Psoas muscle (tissue), 8 donors: ENCODE measurements around the gene TMEM17. TPM values are rescaled to one million over a fixed set of nuclear protein-coding genes. Genes with fewer than 3 reads are reported as not detected.
A peak's percentile ranks its signal among the peaks of the same experiment; 100 is the strongest.

Experiments used
- ATAC-seq, 4 donors: fragments of 200-7000 bp; cut with Tn5 transposase; one replicate each; pipeline ENCODE4 v1.9.1; 2020; ENCODE audit warnings: moderate library complexity in 3 of 4, mild to moderate bottlenecking in 2 of 4
- DNase-seq, 2 donors: peaks; one replicate each; pipeline ENCODE4 v3.0.0-alpha.2; 2020
- H3K27ac ChIP-seq: fragments of 200-600 bp; one replicate; pipeline ENCODE4 v1.8.0; 2022
- H3K27me3 ChIP-seq, 3 donors: fragments of 200-600 bp in 1 of 3; one replicate each; pipeline versions ENCODE4 v1.6.1 to v1.8.0; 2013 to 2022; ENCODE audit warnings: low read length in 2 of 3, mild to moderate bottlenecking in 2 of 3, moderate library complexity in 1 of 3; ENCODE audit not compliant: insufficient read depth in 3 of 3
- H3K36me3 ChIP-seq, 2 donors: fragments of 200-600 bp in 1 of 2; one replicate each; pipeline versions ENCODE4 v1.6.1 to v1.8.0; 2013 to 2022; ENCODE audit warnings: low read depth in 1 of 2, mild to moderate bottlenecking in 1 of 2, moderate library complexity in 1 of 2; ENCODE audit not compliant: insufficient read depth in 1 of 2
- H3K4me1 ChIP-seq: fragments of 200-600 bp; one replicate; pipeline ENCODE4 v1.8.0; 2022
- H3K4me3 ChIP-seq: fragments of 200-600 bp; one replicate; pipeline ENCODE4 v1.8.0; 2022; ENCODE audit warnings: mild to moderate bottlenecking
- H3K9me3 ChIP-seq: fragments of 200-600 bp; one replicate; pipeline ENCODE4 v1.8.0; 2022
- WGBS, 3 donors: extraction: QIAGEN DNeasy Blood & Tissue Kit; methylation state at CpG; one replicate each; pipeline versions ENCODE4 v1.1.6 to v1.1.7; 2013; 5-methylcytosine and 5-hydroxymethylcytosine counted together
- intact Hi-C, 2 donors: fragments of 100-400 bp; cut with DNase I; formaldehyde crosslinking; loops; one replicate each; pipeline versions ENCODE4 v1.11.0 to v1.14.2; 2022
- polyA plus RNA-seq, 3 donors: library from polyadenylated mRNA; stranded (reverse); fragments of 200-250 nt; gene quantifications; one replicate each; pipeline ENCODE4 v1.2.3, GENCODE V29; 2013
- total RNA-seq, 4 donors: library from RNA; stranded (reverse); fragmentation: NEBNext Ultra II Directional in 2 of 4; extraction: Animal tissue kit (Norgen Biotek cat#: 25700) in 2 of 4; gene quantifications; one replicate each; pipeline versions ENCODE4 v1.2.1 to v1.2.4, GENCODE V29; 2021 to 2023
- TF ChIP-seq, protein P1 (sequence below): fragments of 200-600 bp; IDR thresholded peaks from one replicate; pipeline ENCODE4 v1.8.0; 2022; ENCODE audit warnings: antibody characterized with exemption
- donor health status: healthy with polysubstance abuse.
- donor health status: DM: no; HTN: no; CAD: no; lungs with moderate emphysema.
- donor health status: Bipolar disorder and iron deficiency.
- donor health status: healthy.
- donor health status: DM: yes; HTN: yes; CAD: no.
- donor health status: DM: no; HTN: no; CAD: no.
- donor health status: DM: no; HTN: no; CAD: no.
- donor health status: DM: yes; HTN: yes; CAD: no.

The TMEM17 gene
- total and polyA plus RNA-seq, 7 donors, result 0.44 to 1.1 (median 0.67) TPM

GRCh38 chr2:62485761-62486438 lies 20.1 kb downstream of the TMEM17 start:
- Histone ChIP-seq H3K9me3 (no peaks in the 10 kb centered on the region), H3K27me3 (no peaks in the 10 kb centered on the region), H3K27ac (no peak overlapping the region), H3K4me1 (no peaks in the 10 kb centered on the region), H3K4me3 (no peak overlapping the region), H3K36me3 (no peaks in the 10 kb centered on the region)
- ATAC-seq (no peak), DNase-seq (no peak)
- intact Hi-C loops, result no loop called here
- 34 to 46% (median 40%) methylated on average over 5 of the region's 5 CpGs for WGBS, 3 donors
- TF ChIP-seq, protein P1, sequence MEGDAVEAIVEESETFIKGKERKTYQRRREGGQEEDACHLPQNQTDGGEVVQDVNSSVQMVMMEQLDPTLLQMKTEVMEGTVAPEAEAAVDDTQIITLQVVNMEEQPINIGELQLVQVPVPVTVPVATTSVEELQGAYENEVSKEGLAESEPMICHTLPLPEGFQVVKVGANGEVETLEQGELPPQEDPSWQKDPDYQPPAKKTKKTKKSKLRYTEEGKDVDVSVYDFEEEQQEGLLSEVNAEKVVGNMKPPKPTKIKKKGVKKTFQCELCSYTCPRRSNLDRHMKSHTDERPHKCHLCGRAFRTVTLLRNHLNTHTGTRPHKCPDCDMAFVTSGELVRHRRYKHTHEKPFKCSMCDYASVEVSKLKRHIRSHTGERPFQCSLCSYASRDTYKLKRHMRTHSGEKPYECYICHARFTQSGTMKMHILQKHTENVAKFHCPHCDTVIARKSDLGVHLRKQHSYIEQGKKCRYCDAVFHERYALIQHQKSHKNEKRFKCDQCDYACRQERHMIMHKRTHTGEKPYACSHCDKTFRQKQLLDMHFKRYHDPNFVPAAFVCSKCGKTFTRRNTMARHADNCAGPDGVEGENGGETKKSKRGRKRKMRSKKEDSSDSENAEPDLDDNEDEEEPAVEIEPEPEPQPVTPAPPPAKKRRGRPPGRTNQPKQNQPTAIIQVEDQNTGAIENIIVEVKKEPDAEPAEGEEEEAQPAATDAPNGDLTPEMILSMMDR, result no peak

- H3K9me3 ChIP-seq, result no peaks in the 10 kb centered on the region
- H3K27me3 ChIP-seq, result no peaks in the 10 kb centered on the region
- no peaks in the 10 kb centered on the region for H3K36me3 ChIP-seq
- H3K4me3 ChIP-seq, result no peak overlapping the region
- intact Hi-C loops, result no loop called here
- no peaks in the 10 kb centered on the region for H3K4me1 ChIP-seq
- DNase-seq (no peak), ATAC-seq (no peak)
- 94 to 96% (median 94%) methylated on average over 6 of the region's 6 CpGs for WGBS, 3 donors
- TF ChIP-seq, protein P1, result no peak
- H3K27ac ChIP-seq, result no peak overlapping the region
Observed at GRCh38 chr2:62482558-62483352, 23.2 kb downstream of the TMEM17 start.

GRCh38 chr2:62479917-62480316 lies 26.1 kb downstream of the TMEM17 start:
- intact Hi-C loops, result no loop called here
- Histone ChIP-seq H3K27me3 (no peaks in the 10 kb centered on the region), H3K36me3 (no peaks in the 10 kb centered on the region), H3K27ac (no peak overlapping the region), H3K9me3 (no peaks in the 10 kb centered on the region), H3K4me3 (no peak overlapping the region), H3K4me1 (peaks cover 11% of the 10 kb centered on the region)
- TF ChIP-seq, protein P1, result no peak
- DNase-seq, result no peak
- no peak for ATAC-seq
- 75 to 87% (median 77%) methylated on average over 3 of the region's 3 CpGs for WGBS, 3 donors

GRCh38 chr2:62478093-62478580 lies 27.9 kb downstream of the TMEM17 start:
- DNase-seq (no peak), ATAC-seq (peak in 3 of 4 donors; percentile 29 to 38 (median 37))
- WGBS, 3 donors, result 37 to 45% (median 41%) methylated on average over 3 of the region's 3 CpGs
- H3K27me3 ChIP-seq, result no peaks in the 10 kb centered on the region
- H3K9me3 ChIP-seq, result no peaks in the 10 kb centered on the region
- H3K36me3 ChIP-seq, result no peaks in the 10 kb centered on the region
- intact Hi-C loops, result no loop called here
- H3K4me1 ChIP-seq, result peaks cover 11% of the 10 kb centered on the region
- H3K4me3 ChIP-seq, result no peak overlapping the region
- TF ChIP-seq, protein P1, result no peak
- H3K27ac ChIP-seq, result peak overlapping the region; percentile 58
